GM12878 (cell line): Measurements from ENCODE around the gene SYTL1. TPM values are rescaled to one million over a fixed set of nuclear protein-coding genes. Genes with fewer than 3 reads are reported as not detected.

Experiments used
- CBFB ChIP-seq: IDR thresholded peaks from 2 replicates; pipeline ENCODE4 v1.6.1; 2016; ENCODE audit warnings: antibody characterized with exemption, low read depth
- CBX3 ChIP-seq: fragments of 200-600 bp; sonication (generic); IDR thresholded peaks from 2 replicates; pipeline ENCODE4 v1.6.1; 2016; ENCODE audit warnings: low read depth, borderline replicate concordance
- CEBPB ChIP-seq, 2 experiments: fragments of 150-350 bp in 1 of 2; IDR thresholded peaks; 2 replicates each; pipeline ENCODE4 v1.6.1; 2012 to 2014; ENCODE audit warnings: low read depth in 2 of 2, low read length in 2 of 2, borderline replicate concordance in 1 of 2, inconsistent platforms in 1 of 2
- CHD1 ChIP-seq: IDR thresholded peaks from 2 replicates; pipeline ENCODE4 v1.6.1; 2012; ENCODE audit warnings: low read depth, low read length, improper control_type of control experiment
- GABPA ChIP-seq: IDR thresholded peaks from 2 replicates; pipeline ENCODE4 v1.6.1; 2014; ENCODE audit warnings: antibody characterized with exemption, low read depth, mild to moderate bottlenecking, inconsistent platforms
- HDAC2 ChIP-seq: fragments of 200-600 bp; sonication (generic); IDR thresholded peaks from 2 replicates; pipeline ENCODE4 v1.6.1; 2017
- KDM1A ChIP-seq: fragments of 200-600 bp; sonication (generic); IDR thresholded peaks from 2 replicates; pipeline ENCODE4 v1.6.1; 2016; ENCODE audit warnings: borderline replicate concordance
- LARP7 ChIP-seq: fragments of 450-650 bp; IDR thresholded peaks from 2 replicates; pipeline ENCODE4 v1.6.1; 2017; ENCODE audit warnings: mild to moderate bottlenecking
- NFIC ChIP-seq: IDR thresholded peaks from 2 replicates; pipeline ENCODE4 v1.6.1; 2012; ENCODE audit warnings: low read depth, mild to moderate bottlenecking, inconsistent platforms, low read length, moderate library complexity
- NFYA ChIP-seq: IDR thresholded peaks from 2 replicates; pipeline ENCODE4 v1.6.1; 2011; ENCODE audit warnings: low read depth, mild to moderate bottlenecking, low read length, improper control_type of control experiment, borderline replicate concordance
- POU2F2 ChIP-seq: IDR thresholded peaks from 3 replicates; pipeline ENCODE4 v1.6.1; 2011; ENCODE audit warnings: low read depth, mild to moderate bottlenecking, low read length, borderline replicate concordance
- SIN3A ChIP-seq: IDR thresholded peaks from 2 replicates; pipeline ENCODE4 v1.6.1; 2012; ENCODE audit warnings: low read depth, low read length, improper control_type of control experiment
- SMAD5 ChIP-seq: IDR thresholded peaks from 2 replicates; pipeline ENCODE4 v1.6.1; 2016; ENCODE audit warnings: antibody characterized with exemption, low read depth
- SPI1 ChIP-seq: IDR thresholded peaks from 2 replicates; pipeline ENCODE4 v1.6.1; 2011; ENCODE audit warnings: low read depth, mild to moderate bottlenecking, low read length, moderate library complexity, borderline replicate concordance; ENCODE audit not compliant: insufficient read depth
- SREBF2 ChIP-seq: IDR thresholded peaks from 2 replicates; pipeline ENCODE4 v1.6.1; 2012; ENCODE audit warnings: mild to moderate bottlenecking, low read length
- SRF ChIP-seq, 2 experiments: IDR thresholded peaks; 2 replicates each; pipeline ENCODE4 v1.6.1; 2011; ENCODE audit warnings: low read depth in 2 of 2, low read length in 2 of 2, mild to moderate bottlenecking in 1 of 2, moderate library complexity in 1 of 2
- TAF1 ChIP-seq: IDR thresholded peaks from 2 replicates; pipeline ENCODE4 v1.6.1; 2011; ENCODE audit warnings: mild to moderate bottlenecking, low read depth, low read length, borderline replicate concordance
- TCF3 ChIP-seq: IDR thresholded peaks from 2 replicates; pipeline ENCODE4 v1.6.1; 2012; ENCODE audit warnings: low read depth, mild to moderate bottlenecking, low read length, borderline replicate concordance; ENCODE audit not compliant: insufficient read depth
- polyA plus RNA-seq, 11 experiments: library from polyadenylated mRNA; depleted of rRNA in 4 of 11; unstranded in 6 of 11; stranded (reverse) in 5 of 11; fragments of >200 nt; fragmentation: Nextera tagmentation in 4 of 11; fragmentation: Illumina TruSeq in 1 of 11; extraction: Ambion mirVana in 4 of 11; extraction: Trizol in 1 of 11; gene quantifications; 1 replicate in 1 of 11; 2 replicates in 10 of 11; pipeline versions ENCODE4 v1.2.1 to v1.2.3, GENCODE V29; 2011 to 2016; ENCODE audit warnings: inconsistent platforms in 2 of 11, missing spikeins in 2 of 11, low read depth in 1 of 11
- total RNA-seq, 4 experiments: library from RNA; depleted of rRNA in 3 of 4; stranded (reverse); fragments of >200 nt in 3 of 4; fragmentation: Illumina TruSeq in 1 of 4; extraction: Trizol in 1 of 4; gene quantifications; 2 replicates each; pipeline versions ENCODE4 v1.2.1 to v1.2.3, GENCODE V29; 2013 to 2021
- TF ChIP-seq, protein P1 (sequence below): fragments of 450-650 bp; IDR thresholded peaks from 2 replicates; pipeline ENCODE4 v1.6.1; 2017; ENCODE audit warnings: mild to moderate bottlenecking, moderate library complexity
- TF ChIP-seq, protein P2 (sequence below): IDR thresholded peaks from 2 replicates; pipeline ENCODE4 v1.6.1; 2011; ENCODE audit warnings: borderline replicate concordance, low read depth, mild to moderate bottlenecking, moderate library complexity, low read length; ENCODE audit not compliant: insufficient read depth, poor library complexity, severe bottlenecking
- TF ChIP-seq, protein P3 (sequence below): fragments of 450-650 bp; formaldehyde crosslinking; IDR thresholded peaks from 2 replicates; pipeline ENCODE4 v1.4.0; 2020; ENCODE audit warnings: mild to moderate bottlenecking, moderate library complexity

Gene SYTL1
- total and polyA plus RNA-seq, 10 of the 15 experiments (the other 5 are each of a cell fraction or from before 2014, with no cell fraction given): 0.72 to 45.6 (median 14.8) TPM

DNA sequence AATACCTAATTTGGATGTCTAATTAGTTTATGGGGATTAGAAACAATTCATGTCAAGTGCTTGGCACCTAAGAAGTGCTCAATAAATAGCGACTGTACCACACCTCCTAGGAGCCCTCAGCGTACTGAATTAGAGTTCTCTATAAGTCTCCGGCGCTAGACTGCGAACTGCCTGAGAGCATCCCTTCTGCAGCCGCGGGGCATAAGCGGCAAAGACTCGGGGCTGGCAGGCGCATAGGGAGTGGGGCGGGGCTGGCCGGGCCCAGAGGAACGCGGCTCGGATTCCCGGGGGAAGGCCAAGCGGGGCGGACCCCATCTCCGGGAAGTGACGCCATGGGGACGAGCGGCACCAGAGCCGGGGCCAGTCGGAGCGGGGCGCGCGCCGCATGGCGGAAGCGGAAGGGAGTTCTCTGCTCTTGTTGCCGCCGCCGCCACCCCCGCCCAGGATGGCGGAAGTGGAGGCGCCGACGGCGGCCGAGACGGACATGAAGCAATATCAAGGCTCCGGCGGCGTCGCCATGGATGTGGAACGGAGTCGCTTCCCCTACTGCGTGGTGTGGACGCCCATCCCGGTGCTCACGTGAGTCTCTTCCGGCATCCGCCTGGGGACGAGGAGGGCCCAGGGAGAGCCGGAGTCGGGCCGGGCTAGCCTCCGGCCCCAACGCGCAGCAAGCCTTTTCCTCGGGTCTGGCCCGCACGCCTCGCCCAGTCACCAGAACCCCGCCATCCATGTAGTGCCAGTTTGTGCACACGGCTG is 19.8 kb upstream of the SYTL1 start, which contains the start of gene TMEM222 (continued):
- TF ChIP-seq NFIC (no peak), POU2F2 (peak; percentile 55; the same call in 2 of the 3 replicates), TCF3 (peak; percentile 66), SIN3A (peak; percentile 55), CBFB (no peak), NFYA (no peak), HDAC2 (no peak), TAF1 (0 out of 2 replicates have a peak, but pooled peaks have one; percentile 32), GABPA (peak; percentile 97), CEBPB (IDR thresholded peaks at IDR 0.05; ENCODE audit: borderline replicate concordance in 1 of 2, low read depth in 2 of 2, low read length in 2 of 2) (peak in 1 of 2 experiments; percentile 84; a peak in 1 of 4 replicates), CHD1 (no peak), LARP7 (peak; percentile 92), SPI1 (peak; percentile 58), SMAD5 (no peak), CBX3 (no peak), SREBF2 (peak; percentile 45; the same call in 1 of the 2 replicates), KDM1A (no peak), SRF (IDR thresholded peaks at IDR 0.05; ENCODE audit: low read depth in 2 of 2, low read length in 2 of 2) (peak; percentile 47 to 87; a peak in 3 of 4 replicates)
- TF ChIP-seq, protein P1, sequence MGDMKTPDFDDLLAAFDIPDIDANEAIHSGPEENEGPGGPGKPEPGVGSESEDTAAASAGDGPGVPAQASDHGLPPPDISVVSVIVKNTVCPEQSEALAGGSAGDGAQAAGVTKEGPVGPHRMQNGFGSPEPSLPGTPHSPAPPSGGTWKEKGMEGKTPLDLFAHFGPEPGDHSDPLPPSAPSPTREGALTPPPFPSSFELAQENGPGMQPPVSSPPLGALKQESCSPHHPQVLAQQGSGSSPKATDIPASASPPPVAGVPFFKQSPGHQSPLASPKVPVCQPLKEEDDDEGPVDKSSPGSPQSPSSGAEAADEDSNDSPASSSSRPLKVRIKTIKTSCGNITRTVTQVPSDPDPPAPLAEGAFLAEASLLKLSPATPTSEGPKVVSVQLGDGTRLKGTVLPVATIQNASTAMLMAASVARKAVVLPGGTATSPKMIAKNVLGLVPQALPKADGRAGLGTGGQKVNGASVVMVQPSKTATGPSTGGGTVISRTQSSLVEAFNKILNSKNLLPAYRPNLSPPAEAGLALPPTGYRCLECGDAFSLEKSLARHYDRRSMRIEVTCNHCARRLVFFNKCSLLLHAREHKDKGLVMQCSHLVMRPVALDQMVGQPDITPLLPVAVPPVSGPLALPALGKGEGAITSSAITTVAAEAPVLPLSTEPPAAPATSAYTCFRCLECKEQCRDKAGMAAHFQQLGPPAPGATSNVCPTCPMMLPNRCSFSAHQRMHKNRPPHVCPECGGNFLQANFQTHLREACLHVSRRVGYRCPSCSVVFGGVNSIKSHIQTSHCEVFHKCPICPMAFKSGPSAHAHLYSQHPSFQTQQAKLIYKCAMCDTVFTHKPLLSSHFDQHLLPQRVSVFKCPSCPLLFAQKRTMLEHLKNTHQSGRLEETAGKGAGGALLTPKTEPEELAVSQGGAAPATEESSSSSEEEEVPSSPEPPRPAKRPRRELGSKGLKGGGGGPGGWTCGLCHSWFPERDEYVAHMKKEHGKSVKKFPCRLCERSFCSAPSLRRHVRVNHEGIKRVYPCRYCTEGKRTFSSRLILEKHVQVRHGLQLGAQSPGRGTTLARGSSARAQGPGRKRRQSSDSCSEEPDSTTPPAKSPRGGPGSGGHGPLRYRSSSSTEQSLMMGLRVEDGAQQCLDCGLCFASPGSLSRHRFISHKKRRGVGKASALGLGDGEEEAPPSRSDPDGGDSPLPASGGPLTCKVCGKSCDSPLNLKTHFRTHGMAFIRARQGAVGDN: peak; percentile 67; the same call in 1 of the 2 replicates
- TF ChIP-seq, protein P2, sequence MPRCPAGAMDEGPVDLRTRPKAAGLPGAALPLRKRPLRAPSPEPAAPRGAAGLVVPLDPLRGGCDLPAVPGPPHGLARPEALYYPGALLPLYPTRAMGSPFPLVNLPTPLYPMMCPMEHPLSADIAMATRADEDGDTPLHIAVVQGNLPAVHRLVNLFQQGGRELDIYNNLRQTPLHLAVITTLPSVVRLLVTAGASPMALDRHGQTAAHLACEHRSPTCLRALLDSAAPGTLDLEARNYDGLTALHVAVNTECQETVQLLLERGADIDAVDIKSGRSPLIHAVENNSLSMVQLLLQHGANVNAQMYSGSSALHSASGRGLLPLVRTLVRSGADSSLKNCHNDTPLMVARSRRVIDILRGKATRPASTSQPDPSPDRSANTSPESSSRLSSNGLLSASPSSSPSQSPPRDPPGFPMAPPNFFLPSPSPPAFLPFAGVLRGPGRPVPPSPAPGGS: peak; percentile 69
- TF ChIP-seq, protein P3, sequence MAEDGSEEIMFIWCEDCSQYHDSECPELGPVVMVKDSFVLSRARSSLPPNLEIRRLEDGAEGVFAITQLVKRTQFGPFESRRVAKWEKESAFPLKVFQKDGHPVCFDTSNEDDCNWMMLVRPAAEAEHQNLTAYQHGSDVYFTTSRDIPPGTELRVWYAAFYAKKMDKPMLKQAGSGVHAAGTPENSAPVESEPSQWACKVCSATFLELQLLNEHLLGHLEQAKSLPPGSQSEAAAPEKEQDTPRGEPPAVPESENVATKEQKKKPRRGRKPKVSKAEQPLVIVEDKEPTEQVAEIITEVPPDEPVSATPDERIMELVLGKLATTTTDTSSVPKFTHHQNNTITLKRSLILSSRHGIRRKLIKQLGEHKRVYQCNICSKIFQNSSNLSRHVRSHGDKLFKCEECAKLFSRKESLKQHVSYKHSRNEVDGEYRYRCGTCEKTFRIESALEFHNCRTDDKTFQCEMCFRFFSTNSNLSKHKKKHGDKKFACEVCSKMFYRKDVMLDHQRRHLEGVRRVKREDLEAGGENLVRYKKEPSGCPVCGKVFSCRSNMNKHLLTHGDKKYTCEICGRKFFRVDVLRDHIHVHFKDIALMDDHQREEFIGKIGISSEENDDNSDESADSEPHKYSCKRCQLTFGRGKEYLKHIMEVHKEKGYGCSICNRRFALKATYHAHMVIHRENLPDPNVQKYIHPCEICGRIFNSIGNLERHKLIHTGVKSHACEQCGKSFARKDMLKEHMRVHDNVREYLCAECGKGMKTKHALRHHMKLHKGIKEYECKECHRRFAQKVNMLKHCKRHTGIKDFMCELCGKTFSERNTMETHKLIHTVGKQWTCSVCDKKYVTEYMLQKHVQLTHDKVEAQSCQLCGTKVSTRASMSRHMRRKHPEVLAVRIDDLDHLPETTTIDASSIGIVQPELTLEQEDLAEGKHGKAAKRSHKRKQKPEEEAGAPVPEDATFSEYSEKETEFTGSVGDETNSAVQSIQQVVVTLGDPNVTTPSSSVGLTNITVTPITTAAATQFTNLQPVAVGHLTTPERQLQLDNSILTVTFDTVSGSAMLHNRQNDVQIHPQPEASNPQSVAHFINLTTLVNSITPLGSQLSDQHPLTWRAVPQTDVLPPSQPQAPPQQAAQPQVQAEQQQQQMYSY (CRISPR knock-in tag): no peak
